ENCODE data around the gene LRCH1.

GRCh38 chr13:46544208-46544607, 8.8 kb upstream of the LRCH1 start:
- TF ChIP-seq CTCF (IDR thresholded peaks at IDR 0.05) (no peak), POLR2A (IDR thresholded peaks at IDR 0.05) (no peak)
